ENCODE data around the gene CREB1. TPM values are rescaled to one million over a fixed set of nuclear protein-coding genes. Genes with fewer than 3 reads are reported as not detected.

The CREB1 gene
- polyA plus RNA-seq, 1 of the 3 experiments (the other 2 are of a cell fraction) = 14.5 TPM

GRCh38 chr2:207632575-207633493 is 103.1 kb downstream of the CREB1 start:
- Histone ChIP-seq H3K9me2 (no peaks in the 10 kb centered on the region), H2AFZ (ENCODE audit: low read depth) (no peak overlapping the region), H3K4me1 (ENCODE audit: control insufficient read depth in 1 of 2, insufficient read depth in 2 of 2, low read depth in 1 of 2, low read length in 1 of 2) (no peaks in the 10 kb centered on the region), H4K20me1 (ENCODE audit: insufficient read depth) (no peaks in the 10 kb centered on the region), H3K27ac (ENCODE audit: low read depth in 2 of 2, low read length in 1 of 2) (no peak overlapping the region), H3K9me3 (no peaks in the 10 kb centered on the region), H3K27me3 (ENCODE audit: insufficient read depth) (no peaks in the 10 kb centered on the region), H3K4me2 (peak overlapping the region; percentile 17; the same call in 1 of the 2 replicates), H3K9ac (no peak overlapping the region), H3K4me3 (ENCODE audit: low read depth in 2 of 2, low read length in 1 of 2) (no peak overlapping the region), H3F3A (replicated peaks; ENCODE audit: insufficient read depth) (peaks cover 4% of the 10 kb centered on the region), H3K79me2 (ENCODE audit: insufficient read depth) (no peaks in the 10 kb centered on the region), H3K36me3 (replicated peaks in 1 of 2; ENCODE audit: control insufficient read depth in 1 of 2, insufficient read depth in 2 of 2, low read length in 1 of 2) (no peaks in the 10 kb centered on the region)
- 82% methylated on average over 8 of the region's 8 CpGs for WGBS (ENCODE audit: low lambda C conversion rate)
- ChIA-PET POLR2A (no interaction called here), CTCF (no interaction called here)
- peak; percentile 73 for TF ChIP-seq PBX3 (IDR thresholded peaks at IDR 0.05)
- no peak for TF ChIP-seq ELF1 (IDR thresholded peaks at IDR 0.05)
- TF ChIP-seq FOSL2 (IDR thresholded peaks at IDR 0.05; ENCODE audit: borderline replicate concordance, low read depth) = peak; percentile 26; the same call in 1 of the 2 replicates
- TF ChIP-seq EP300 (IDR thresholded peaks at IDR 0.05; ENCODE audit: borderline replicate concordance in 1 of 2, low read depth in 1 of 2, low read length in 1 of 2) = no peak
- no peak for DNase-seq

GRCh38 chr2:207633686-207634085 is 103.9 kb downstream of the CREB1 start:
- no peaks in the 10 kb centered on the region for H3K36me3 ChIP-seq (replicated peaks in 1 of 2; ENCODE audit: control insufficient read depth in 1 of 2, insufficient read depth in 2 of 2, low read length in 1 of 2)
- TF ChIP-seq RFX5 (IDR thresholded peaks at IDR 0.05; ENCODE audit: low read length) (no peak), CHD2 (IDR thresholded peaks at IDR 0.05; ENCODE audit: low read length, partially characterized antibody) (no peak), ELF1 (IDR thresholded peaks at IDR 0.05) (no peak), RAD21 (IDR thresholded peaks at IDR 0.05; ENCODE audit: low read length) (no peak), FOXM1 (IDR thresholded peaks at IDR 0.05; ENCODE audit: low read depth) (no peak), MXI1 (IDR thresholded peaks at IDR 0.05; ENCODE audit: low read depth, low read length) (no peak), RXRA (IDR thresholded peaks at IDR 0.05; ENCODE audit: borderline replicate concordance, low read depth) (no peak), TEAD4 (IDR thresholded peaks at IDR 0.05; ENCODE audit: borderline replicate concordance, insufficient read depth) (no peak), GABPA (IDR thresholded peaks at IDR 0.05; ENCODE audit: low read depth) (no peak), NFIC (IDR thresholded peaks at IDR 0.05; ENCODE audit: borderline replicate concordance) (no peak), YY1 (IDR thresholded peaks at IDR 0.05; ENCODE audit: low read depth) (no peak), EZH2phosphoT487 (IDR thresholded peaks at IDR 0.05; ENCODE audit: borderline replicate concordance, low read depth) (no peak), SMC3 (IDR thresholded peaks at IDR 0.05; ENCODE audit: low read depth, low read length) (no peak), MAX (IDR thresholded peaks at IDR 0.05; ENCODE audit: low read depth) (no peak), FOXJ3 (CRISPR knock-in tag; IDR thresholded peaks at IDR 0.05) (no peak), TAF1 (IDR thresholded peaks at IDR 0.05; ENCODE audit: borderline replicate concordance, low read depth, low read length) (no peak), FOSL2 (IDR thresholded peaks at IDR 0.05; ENCODE audit: borderline replicate concordance, low read depth) (no peak), REST (IDR thresholded peaks at IDR 0.05; ENCODE audit: low read depth, low read length) (no peak)
- H3K9me3 ChIP-seq = no peaks in the 10 kb centered on the region
- no peaks in the 10 kb centered on the region for H3K79me2 ChIP-seq (ENCODE audit: insufficient read depth)
- ChIA-PET CTCF (interaction anchor here (1.1 to 1.2 kb wide), 2 partner anchors 26 to 58 kb away, joined by 3 read pairs; no protein-coding TSS in a partner anchor), POLR2A (no interaction called here)
- H3K4me1 ChIP-seq (ENCODE audit: control insufficient read depth in 1 of 2, insufficient read depth in 2 of 2, low read depth in 1 of 2, low read length in 1 of 2) = no peaks in the 10 kb centered on the region
- H3K4me3 ChIP-seq (ENCODE audit: low read depth in 2 of 2, low read length in 1 of 2) = no peak overlapping the region
- 79% methylated on average over 3 of the region's 3 CpGs for WGBS (ENCODE audit: low lambda C conversion rate)
- H3K4me2 ChIP-seq = no peak overlapping the region
- H4K20me1 ChIP-seq (ENCODE audit: insufficient read depth) = no peaks in the 10 kb centered on the region
- H3F3A ChIP-seq (replicated peaks; ENCODE audit: insufficient read depth) = peaks cover 4% of the 10 kb centered on the region
- no peaks in the 10 kb centered on the region for H3K9me2 ChIP-seq
- H3K9ac ChIP-seq = no peak overlapping the region
- H2AFZ ChIP-seq (ENCODE audit: low read depth) = no peak overlapping the region
- no peak for DNase-seq
- no peak overlapping the region for H3K27ac ChIP-seq (ENCODE audit: low read depth in 2 of 2, low read length in 1 of 2)
- no peaks in the 10 kb centered on the region for H3K27me3 ChIP-seq (ENCODE audit: insufficient read depth)

Data from SK-N-SH (cell line).